Vagina (tissue), 2 donors: ENCODE data around the gene PDIA6. TPM values are rescaled to one million over a fixed set of nuclear protein-coding genes. Genes with fewer than 3 reads are reported as not detected.

Experiments used
- DNase-seq, 2 donors: peaks; one replicate each; pipeline ENCODE4 v3.0.0-alpha.2; 2017; ENCODE audit errors: extremely low spot score in 2 of 2
- H3K27ac ChIP-seq: fragments of 200-600 bp; sonication (generic); one replicate; pipeline ENCODE4 v1.5.1; 2019
- H3K27me3 ChIP-seq: fragments of 200-600 bp; sonication (generic); one replicate; pipeline ENCODE4 v1.5.1; 2019
- H3K36me3 ChIP-seq, 2 donors: fragments of 200-600 bp; sonication (generic); one replicate each; pipeline ENCODE4 v1.5.1; 2017 to 2019
- H3K4me1 ChIP-seq: fragments of 200-600 bp; sonication (generic); one replicate; pipeline ENCODE4 v1.5.1; 2019
- H3K4me3 ChIP-seq, 2 donors: fragments of 200-600 bp; sonication (generic); 1 replicate in 1 of 2; 2 replicates in 1 of 2; pipeline ENCODE4 v1.5.1; 2016 to 2019
- H3K9me3 ChIP-seq: fragments of 200-600 bp; sonication (generic); one replicate; pipeline ENCODE4 v1.5.1; 2019
- CTCF ChIP-seq, 3 experiments: fragments of 450-650 bp in 2 of 3; fragments of 200-600 bp in 1 of 3; sonication (generic) in 1 of 3; IDR thresholded peaks; one replicate each; pipeline ENCODE4 v1.5.1; 2017 to 2019; ENCODE audit warnings: antibody characterized with exemption in 3 of 3, mild to moderate bottlenecking in 2 of 3, moderate library complexity in 2 of 3
- POLR2A ChIP-seq, 2 donors: fragments of 450-650 bp; IDR thresholded peaks; one replicate each; pipeline ENCODE4 v1.6.1; 2017; ENCODE audit warnings: antibody characterized with exemption in 2 of 2, mild to moderate bottlenecking in 2 of 2, moderate library complexity in 2 of 2
- POLR2AphosphoS5 ChIP-seq, 2 donors: sonication (generic); formaldehyde crosslinking; IDR thresholded peaks; one replicate each; pipeline ENCODE4 v1.9.0; 2017; ENCODE audit warnings: antibody characterized with exemption in 2 of 2, mild to moderate bottlenecking in 2 of 2, low read depth in 1 of 2; ENCODE audit not compliant: insufficient read depth in 1 of 2
- intact Hi-C: fragments of 100-400 bp; cut with DNase I; formaldehyde crosslinking; loops from one replicate; pipeline ENCODE4 v1.15.1; 2023
- total RNA-seq: library from RNA; depleted of rRNA; stranded (reverse); fragments of >200 nt; gene quantifications from one replicate; pipeline ENCODE4 v1.2.3, GENCODE V29; 2016

The PDIA6 gene
- total RNA-seq, 1 donor from 2014 or later, result 55.0 TPM

GRCh38 chr2:10753876-10754275 is 58.7 kb downstream of the PDIA6 start:
- Histone ChIP-seq H3K4me3 (no peak overlapping the region), H3K9me3 (no peaks in the 10 kb centered on the region), H3K36me3 (no peaks in the 10 kb centered on the region), H3K27ac (no peak overlapping the region), H3K27me3 (no peaks in the 10 kb centered on the region), H3K4me1 (no peaks in the 10 kb centered on the region)
- intact Hi-C loops, result no loop called here
- TF ChIP-seq CTCF (IDR thresholded peaks at IDR 0.05), result no peak
- TF ChIP-seq POLR2AphosphoS5 (IDR thresholded peaks at IDR 0.05; ENCODE audit: insufficient read depth in 1 of 2, low read depth in 1 of 2), result no peak
- no peak for TF ChIP-seq POLR2A (IDR thresholded peaks at IDR 0.05)
- no peak for DNase-seq

GRCh38 chr2:10753156-10753555 is 59.4 kb downstream of the PDIA6 start:
- TF ChIP-seq POLR2AphosphoS5 (IDR thresholded peaks at IDR 0.05; ENCODE audit: insufficient read depth in 1 of 2, low read depth in 1 of 2), result no peak
- TF ChIP-seq POLR2A (IDR thresholded peaks at IDR 0.05), result no peak
- TF ChIP-seq CTCF (IDR thresholded peaks at IDR 0.05), result no peak
- no peaks in the 10 kb centered on the region for H3K4me1 ChIP-seq

GRCh38 chr2:10752236-10752635 is 60.3 kb downstream of the PDIA6 start:
- Histone ChIP-seq H3K27ac (no peak overlapping the region), H3K36me3 (no peaks in the 10 kb centered on the region), H3K9me3 (no peaks in the 10 kb centered on the region), H3K27me3 (no peaks in the 10 kb centered on the region), H3K4me3 (no peak overlapping the region), H3K4me1 (no peaks in the 10 kb centered on the region)
- intact Hi-C loops, result no loop called here
- DNase-seq, result no peak
- TF ChIP-seq POLR2A (IDR thresholded peaks at IDR 0.05) (no peak), CTCF (IDR thresholded peaks at IDR 0.05) (no peak), POLR2AphosphoS5 (IDR thresholded peaks at IDR 0.05; ENCODE audit: insufficient read depth in 1 of 2, low read depth in 1 of 2) (no peak)

More at GRCh38 chr2:10753156-10753555, 59.4 kb downstream of the PDIA6 start:
- intact Hi-C loops, result no loop called here
- no peaks in the 10 kb centered on the region for H3K36me3 ChIP-seq
- H3K4me3 ChIP-seq, result no peak overlapping the region
- H3K27me3 ChIP-seq, result no peaks in the 10 kb centered on the region
- H3K27ac ChIP-seq, result no peak overlapping the region
- no peak for DNase-seq
- H3K9me3 ChIP-seq, result no peaks in the 10 kb centered on the region

- Histone ChIP-seq H3K27ac (no peak overlapping the region), H3K4me1 (no peaks in the 10 kb centered on the region), H3K4me3 (no peak overlapping the region), H3K27me3 (no peaks in the 10 kb centered on the region), H3K36me3 (no peaks in the 10 kb centered on the region), H3K9me3 (no peaks in the 10 kb centered on the region)
- intact Hi-C loops, result no loop called here
- no peak for DNase-seq
- TF ChIP-seq POLR2AphosphoS5 (IDR thresholded peaks at IDR 0.05; ENCODE audit: insufficient read depth in 1 of 2, low read depth in 1 of 2) (no peak), POLR2A (IDR thresholded peaks at IDR 0.05) (no peak), CTCF (IDR thresholded peaks at IDR 0.05) (no peak)
Measured at GRCh38 chr2:10750610-10751009, 62.0 kb downstream of the PDIA6 start.

GRCh38 chr2:10742666-10743065 is 69.9 kb downstream of the PDIA6 start:
- no peaks in the 10 kb centered on the region for H3K4me1 ChIP-seq
- DNase-seq, result no peak
- H3K4me3 ChIP-seq, result no peak overlapping the region
- intact Hi-C loops, result no loop called here
- H3K27me3 ChIP-seq, result no peaks in the 10 kb centered on the region
- TF ChIP-seq POLR2AphosphoS5 (IDR thresholded peaks at IDR 0.05; ENCODE audit: insufficient read depth in 1 of 2, low read depth in 1 of 2), result no peak
- TF ChIP-seq CTCF (IDR thresholded peaks at IDR 0.05), result no peak
- no peak for TF ChIP-seq POLR2A (IDR thresholded peaks at IDR 0.05)
- H3K36me3 ChIP-seq, result no peaks in the 10 kb centered on the region
- H3K9me3 ChIP-seq, result no peaks in the 10 kb centered on the region
- H3K27ac ChIP-seq, result no peak overlapping the region
